Inferior parietal cortex (tissue), 1 donor: ENCODE results near the gene GJA9.

Source experiments
- DNase-seq: peaks from one replicate; pipeline ENCODE4 v3.0.0-alpha.2; 2016; ENCODE audit errors: extremely low spot score

The GJA9 gene

GRCh38 chr1:38831731-38832369, 49.5 kb downstream of the GJA9 start:
- DNase-seq: no peak

- DNase-seq: no peak
Observed at GRCh38 chr1:38829368-38829767, 52.0 kb downstream of the GJA9 start.

- no peak for DNase-seq
Observed at GRCh38 chr1:38827318-38827717, 54.1 kb downstream of the GJA9 start.

- no peak for DNase-seq
Observed at GRCh38 chr1:38826886-38827285, 54.5 kb downstream of the GJA9 start.

GRCh38 chr1:38826262-38826661, 55.1 kb downstream of the GJA9 start:
- DNase-seq: no peak
